ENCODE results near the gene AGAP1. TPM values are rescaled to one million over a fixed set of nuclear protein-coding genes. Genes with fewer than 3 reads are reported as not detected.

The AGAP1 gene
- total RNA-seq, 1 donor: 18.5 TPM

- TF ChIP-seq, protein P1, sequence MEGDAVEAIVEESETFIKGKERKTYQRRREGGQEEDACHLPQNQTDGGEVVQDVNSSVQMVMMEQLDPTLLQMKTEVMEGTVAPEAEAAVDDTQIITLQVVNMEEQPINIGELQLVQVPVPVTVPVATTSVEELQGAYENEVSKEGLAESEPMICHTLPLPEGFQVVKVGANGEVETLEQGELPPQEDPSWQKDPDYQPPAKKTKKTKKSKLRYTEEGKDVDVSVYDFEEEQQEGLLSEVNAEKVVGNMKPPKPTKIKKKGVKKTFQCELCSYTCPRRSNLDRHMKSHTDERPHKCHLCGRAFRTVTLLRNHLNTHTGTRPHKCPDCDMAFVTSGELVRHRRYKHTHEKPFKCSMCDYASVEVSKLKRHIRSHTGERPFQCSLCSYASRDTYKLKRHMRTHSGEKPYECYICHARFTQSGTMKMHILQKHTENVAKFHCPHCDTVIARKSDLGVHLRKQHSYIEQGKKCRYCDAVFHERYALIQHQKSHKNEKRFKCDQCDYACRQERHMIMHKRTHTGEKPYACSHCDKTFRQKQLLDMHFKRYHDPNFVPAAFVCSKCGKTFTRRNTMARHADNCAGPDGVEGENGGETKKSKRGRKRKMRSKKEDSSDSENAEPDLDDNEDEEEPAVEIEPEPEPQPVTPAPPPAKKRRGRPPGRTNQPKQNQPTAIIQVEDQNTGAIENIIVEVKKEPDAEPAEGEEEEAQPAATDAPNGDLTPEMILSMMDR (IDR thresholded peaks at IDR 0.05; ENCODE audit: extremely low read depth, low read depth, low read length): no peak
- H3K79me2 ChIP-seq (ENCODE audit: insufficient read depth, low read length): peaks cover 70% of the 10 kb centered on the region
- H3K4me1 ChIP-seq (ENCODE audit: insufficient read depth, low read length): peaks cover 25% of the 10 kb centered on the region
- DNase-seq (ENCODE audit: insufficient read length, low spot score, missing footprints): no peak
- no peak overlapping the region for H3K4me3 ChIP-seq (ENCODE audit: insufficient read depth, low read length)
- H3K27me3 ChIP-seq (ENCODE audit: insufficient read depth, low read length): no peaks in the 10 kb centered on the region
- no peaks in the 10 kb centered on the region for H3K36me3 ChIP-seq (ENCODE audit: insufficient read depth, low read length)
- H3K9me3 ChIP-seq (ENCODE audit: low read depth, low read length): no peaks in the 10 kb centered on the region
- H2AFZ ChIP-seq (ENCODE audit: low read length): no peak overlapping the region
- H3K4me2 ChIP-seq (ENCODE audit: insufficient read depth, low read length): no peak overlapping the region
- H3K27ac ChIP-seq (ENCODE audit: low read depth, low read length): no peak overlapping the region
- H4K20me1 ChIP-seq (ENCODE audit: insufficient read depth, low read length): peaks cover 81% of the 10 kb centered on the region
These were observed 167.5 kb downstream of the AGAP1 start for GRCh38 chr2:235661167-235661937.

DNA sequence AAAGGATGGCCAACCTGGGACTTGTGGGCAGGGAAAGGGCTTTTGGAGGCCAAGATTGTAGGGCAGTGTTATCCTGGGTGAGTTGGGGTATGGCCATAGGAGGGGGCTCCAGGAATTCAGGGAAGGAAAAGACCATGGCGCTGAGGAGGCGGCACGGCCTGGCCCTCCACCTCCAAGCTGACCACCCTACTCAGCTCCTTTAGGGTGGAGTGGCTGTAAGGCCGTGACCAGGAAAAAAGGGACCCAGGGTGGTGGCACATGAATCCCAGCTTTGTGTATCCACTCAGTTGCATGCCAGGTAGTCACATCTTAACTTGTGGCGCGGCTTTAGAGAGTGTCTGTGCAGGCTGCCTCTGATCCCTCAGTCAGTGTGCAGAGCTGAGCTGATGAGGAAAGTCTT is 168.1 kb downstream of the AGAP1 start:
- Histone ChIP-seq H3K4me3 (ENCODE audit: insufficient read depth, low read length) (no peak overlapping the region), H3K27me3 (ENCODE audit: insufficient read depth, low read length) (no peaks in the 10 kb centered on the region), H4K20me1 (ENCODE audit: insufficient read depth, low read length) (peaks cover 85% of the 10 kb centered on the region), H3K27ac (ENCODE audit: low read depth, low read length) (no peak overlapping the region), H3K4me2 (ENCODE audit: insufficient read depth, low read length) (no peak overlapping the region), H3K4me1 (ENCODE audit: insufficient read depth, low read length) (peaks cover 25% of the 10 kb centered on the region), H3K36me3 (ENCODE audit: insufficient read depth, low read length) (no peaks in the 10 kb centered on the region), H3K9me3 (ENCODE audit: low read depth, low read length) (no peaks in the 10 kb centered on the region), H3K79me2 (ENCODE audit: insufficient read depth, low read length) (peaks cover 68% of the 10 kb centered on the region), H2AFZ (ENCODE audit: low read length) (no peak overlapping the region)
- no peak for DNase-seq (ENCODE audit: insufficient read length, low spot score, missing footprints)
- TF ChIP-seq, protein P1 (IDR thresholded peaks at IDR 0.05; ENCODE audit: extremely low read depth, low read depth, low read length): no peak

DNA sequence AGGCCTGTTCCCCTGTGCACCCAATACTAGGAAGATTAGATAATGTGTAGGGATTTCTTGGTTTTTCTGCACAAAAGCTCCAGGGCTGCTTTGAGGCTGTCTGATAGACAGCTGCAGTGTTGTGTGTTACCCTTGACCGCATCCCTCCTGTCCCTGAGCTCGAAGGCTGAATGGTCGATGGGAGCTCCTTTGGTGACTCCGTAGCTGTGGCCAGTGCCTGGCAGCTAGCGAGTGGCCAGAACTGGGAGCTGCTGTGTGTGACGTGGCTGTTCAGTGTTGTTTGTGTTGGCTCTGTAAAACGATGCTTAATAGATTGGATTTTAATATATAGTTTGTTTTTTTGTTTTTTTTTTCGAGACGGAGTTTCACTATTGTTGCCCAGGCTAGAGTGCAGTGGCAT is 170.0 kb downstream of the AGAP1 start:
- no peaks in the 10 kb centered on the region for H3K27me3 ChIP-seq (ENCODE audit: insufficient read depth, low read length)
- H3K79me2 ChIP-seq (ENCODE audit: insufficient read depth, low read length): peaks cover 54% of the 10 kb centered on the region
- peaks cover 25% of the 10 kb centered on the region for H3K4me1 ChIP-seq (ENCODE audit: insufficient read depth, low read length)
- no peak overlapping the region for H3K4me3 ChIP-seq (ENCODE audit: insufficient read depth, low read length)
- no peak for DNase-seq (ENCODE audit: insufficient read length, low spot score, missing footprints)
- no peak overlapping the region for H2AFZ ChIP-seq (ENCODE audit: low read length)
- H3K27ac ChIP-seq (ENCODE audit: low read depth, low read length): no peak overlapping the region
- no peaks in the 10 kb centered on the region for H3K36me3 ChIP-seq (ENCODE audit: insufficient read depth, low read length)
- no peak overlapping the region for H3K4me2 ChIP-seq (ENCODE audit: insufficient read depth, low read length)
- H4K20me1 ChIP-seq (ENCODE audit: insufficient read depth, low read length): peaks cover 82% of the 10 kb centered on the region
- H3K9me3 ChIP-seq (ENCODE audit: low read depth, low read length): no peaks in the 10 kb centered on the region
- TF ChIP-seq, protein P1 (IDR thresholded peaks at IDR 0.05; ENCODE audit: extremely low read depth, low read depth, low read length): no peak

DNA sequence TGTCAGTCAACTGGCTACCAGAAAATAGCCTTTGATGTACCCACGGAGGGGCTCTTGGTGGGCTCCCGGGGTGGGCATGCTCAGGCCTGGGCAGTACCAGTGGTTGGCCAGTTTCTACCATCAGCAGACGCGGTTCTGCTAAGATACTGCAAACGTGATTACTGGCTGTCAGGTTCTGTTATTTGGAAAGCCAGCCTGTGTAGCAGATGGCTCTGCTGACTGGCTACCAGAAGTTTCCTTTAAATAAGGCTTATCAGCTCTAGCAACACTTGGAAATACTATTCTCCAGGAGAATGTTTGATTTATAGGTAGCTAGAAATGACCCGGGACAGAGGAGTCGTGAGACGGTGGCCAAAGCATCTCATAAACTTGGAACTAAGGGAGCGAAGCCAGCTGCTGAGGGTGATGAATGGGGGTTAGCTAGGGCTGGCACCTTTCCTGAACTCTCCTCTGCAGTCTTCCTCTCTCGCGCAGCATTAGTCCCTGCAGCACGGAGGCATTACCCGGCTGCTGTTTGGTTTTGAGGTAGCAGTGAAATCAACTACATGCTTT is 171.9 kb downstream of the AGAP1 start:
- no peaks in the 10 kb centered on the region for H3K27me3 ChIP-seq (ENCODE audit: insufficient read depth, low read length)
- H3K4me1 ChIP-seq (ENCODE audit: insufficient read depth, low read length): peaks cover 9% of the 10 kb centered on the region
- no peaks in the 10 kb centered on the region for H3K9me3 ChIP-seq (ENCODE audit: low read depth, low read length)
- no peak overlapping the region for H3K27ac ChIP-seq (ENCODE audit: low read depth, low read length)
- peak overlapping the region; percentile 73 for H3K4me2 ChIP-seq (ENCODE audit: insufficient read depth, low read length)
- no peak overlapping the region for H2AFZ ChIP-seq (ENCODE audit: low read length)
- H3K4me3 ChIP-seq (ENCODE audit: insufficient read depth, low read length): peak overlapping the region; percentile 59
- no peaks in the 10 kb centered on the region for H3K36me3 ChIP-seq (ENCODE audit: insufficient read depth, low read length)
- TF ChIP-seq, protein P1 (IDR thresholded peaks at IDR 0.05; ENCODE audit: extremely low read depth, low read depth, low read length): no peak
- H4K20me1 ChIP-seq (ENCODE audit: insufficient read depth, low read length): peaks cover 67% of the 10 kb centered on the region
- peak; percentile 68 for DNase-seq (ENCODE audit: insufficient read length, low spot score, missing footprints)
- peaks cover 38% of the 10 kb centered on the region for H3K79me2 ChIP-seq (ENCODE audit: insufficient read depth, low read length)
